Cardiac fibroblast (primary cell): ENCODE data around the gene TBC1D30.
A peak's percentile ranks its signal among the peaks of the same experiment; 100 is the strongest.

Experiments
- DNase-seq, 2 donors: peaks; one replicate each; pipeline versions ENCODE4 v3.0.0 to v3.0.0-alpha.2; 2010; ENCODE audit warnings: low read depth in 2 of 2
- H3K4me3 ChIP-seq, 2 donors: replicated peaks in 1 of 2; 1 replicate in 1 of 2; 2 replicates in 1 of 2; pipeline ENCODE4 v1.5.1; 2011; ENCODE audit warnings: low read depth in 2 of 2, low read length in 2 of 2, mild to moderate bottlenecking in 2 of 2, moderate library complexity in 1 of 2
- CTCF ChIP-seq: IDR thresholded peaks from one replicate; pipeline ENCODE4 v1.5.1; 2011; ENCODE audit warnings: low read depth, mild to moderate bottlenecking, low read length, inconsistent platforms

The TBC1D30 gene

GRCh38 chr12:64877363-64878004 lies 53.0 kb downstream of the TBC1D30 start:
- TF ChIP-seq CTCF: no peak
- H3K4me3 ChIP-seq: no peak overlapping the region
- DNase-seq: peak in 1 of 2 donors; percentile 11

GRCh38 chr12:64882687-64883086 lies 58.2 kb downstream of the TBC1D30 start:
- DNase-seq: no peak
- TF ChIP-seq CTCF: no peak
- H3K4me3 ChIP-seq: no peak overlapping the region

GRCh38 chr12:64883264-64884163 lies 59.1 kb downstream of the TBC1D30 start:
- no peak for DNase-seq
- no peak overlapping the region for H3K4me3 ChIP-seq
- TF ChIP-seq CTCF: no peak

GRCh38 chr12:64884164-64884542 lies 59.7 kb downstream of the TBC1D30 start:
- no peak for TF ChIP-seq CTCF
- H3K4me3 ChIP-seq: no peak overlapping the region
- no peak for DNase-seq

- H3K4me3 ChIP-seq: no peak overlapping the region
- DNase-seq: no peak
- TF ChIP-seq CTCF: no peak
These were observed 60.3 kb downstream of the TBC1D30 start for GRCh38 chr12:64884728-64885127.

- DNase-seq: no peak
- TF ChIP-seq CTCF: no peak
- H3K4me3 ChIP-seq: no peak overlapping the region
These were observed 65.2 kb downstream of the TBC1D30 start for GRCh38 chr12:64889434-64890216.
